CD4-positive, alpha-beta T cell treated with Interleukin-21 for 1 hour (primary cell): ENCODE data around the gene FABP6.
A peak's percentile ranks its signal among the peaks of the same experiment; 100 is the strongest.
"Not testable (repeated sequence)": the region's sequence is repeated elsewhere in the genome, so short reads cannot be mapped to it uniquely, and the experiment has no call there.

Experiments
- DNase-seq: peaks from one replicate; pipeline ENCODE4 v3.0.0-alpha.2; 2020

The FABP6 gene

DNA sequence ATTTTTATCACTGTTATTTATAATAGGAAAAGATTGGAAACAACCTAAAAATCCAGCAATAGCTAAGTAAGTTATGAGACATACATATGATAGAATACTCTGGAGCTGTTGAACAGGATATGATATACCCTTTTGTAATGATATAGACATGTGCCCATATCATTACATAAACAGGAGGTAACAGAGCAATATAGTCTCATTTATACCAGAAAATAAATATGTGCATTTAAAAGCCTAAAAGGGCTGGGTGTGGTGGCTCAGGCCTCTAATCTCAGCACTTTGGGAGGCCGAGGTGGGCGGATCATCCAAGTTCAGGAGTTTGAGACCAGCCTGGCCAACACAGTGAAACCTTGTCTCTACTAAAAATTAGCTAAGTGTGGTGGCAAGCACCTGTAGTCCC lies 2.3 kb upstream of the FABP6 start:
- no peak for DNase-seq

DNA sequence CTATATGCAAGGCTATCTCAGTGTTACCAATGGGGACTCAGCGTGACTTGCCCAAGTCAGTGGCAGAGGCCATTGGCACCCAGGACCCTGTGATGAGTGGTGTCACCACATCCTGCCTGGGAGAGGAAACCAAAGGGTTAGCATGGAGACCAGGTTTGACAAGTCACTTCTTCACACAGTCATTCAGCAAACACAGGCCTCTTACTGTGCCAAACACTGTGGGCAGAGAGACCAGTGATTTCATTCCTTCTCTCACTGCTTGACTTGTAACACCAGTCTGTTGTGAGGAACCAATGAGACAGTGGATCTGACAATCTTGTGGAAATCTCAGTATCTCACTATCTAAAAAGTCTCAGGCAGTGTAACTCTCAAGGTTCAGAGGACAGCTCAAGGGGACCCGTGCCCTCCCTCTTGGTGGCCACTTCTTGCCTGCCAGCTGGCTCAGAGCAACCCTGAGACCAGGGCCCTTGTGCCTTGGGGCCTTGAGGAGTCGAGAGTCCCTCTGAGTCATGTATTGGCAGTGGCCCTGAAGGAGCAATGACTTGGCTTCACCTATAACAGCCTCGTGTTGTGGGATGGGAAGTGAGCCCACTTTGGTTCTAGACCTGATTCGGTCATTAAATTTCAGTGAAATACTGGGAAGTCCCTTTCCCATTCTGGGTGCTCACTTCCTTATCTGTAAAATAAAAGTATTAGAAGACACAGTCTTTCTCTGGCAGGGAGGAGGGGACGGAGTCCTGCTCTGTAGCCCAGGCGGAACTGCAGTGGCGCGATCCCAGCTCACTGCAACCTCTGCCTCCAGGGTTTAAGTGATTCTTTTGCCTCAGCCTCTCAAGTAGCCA lies 1.6 kb downstream of the FABP6 start:
- peak; percentile 10 for DNase-seq

DNA sequence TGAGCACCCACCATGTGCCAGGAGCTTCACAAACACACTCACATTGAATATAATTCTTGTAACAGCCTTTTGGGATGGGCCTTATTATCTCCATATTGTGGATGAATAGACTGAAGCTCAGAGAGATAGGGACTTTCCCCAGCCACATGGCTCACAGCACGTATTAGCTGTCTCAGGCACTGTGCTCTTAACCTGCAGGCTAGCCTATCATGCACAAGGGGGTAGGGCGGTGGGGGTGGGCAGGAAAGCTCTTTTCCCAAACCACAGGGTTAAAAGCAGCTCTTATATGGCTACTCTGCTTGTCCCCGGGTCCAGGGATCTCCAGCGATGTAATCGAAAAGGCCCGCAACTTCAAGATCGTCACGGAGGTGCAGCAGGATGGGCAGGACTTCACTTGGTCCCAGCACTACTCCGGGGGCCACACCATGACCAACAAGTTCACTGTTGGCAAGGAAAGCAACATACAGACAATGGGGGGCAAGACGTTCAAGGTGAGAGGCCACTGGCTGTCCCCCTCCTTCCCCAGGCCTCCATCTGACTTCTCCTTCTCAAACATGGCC lies 2.6 kb downstream of the FABP6 start:
- DNase-seq, result no peak

DNA sequence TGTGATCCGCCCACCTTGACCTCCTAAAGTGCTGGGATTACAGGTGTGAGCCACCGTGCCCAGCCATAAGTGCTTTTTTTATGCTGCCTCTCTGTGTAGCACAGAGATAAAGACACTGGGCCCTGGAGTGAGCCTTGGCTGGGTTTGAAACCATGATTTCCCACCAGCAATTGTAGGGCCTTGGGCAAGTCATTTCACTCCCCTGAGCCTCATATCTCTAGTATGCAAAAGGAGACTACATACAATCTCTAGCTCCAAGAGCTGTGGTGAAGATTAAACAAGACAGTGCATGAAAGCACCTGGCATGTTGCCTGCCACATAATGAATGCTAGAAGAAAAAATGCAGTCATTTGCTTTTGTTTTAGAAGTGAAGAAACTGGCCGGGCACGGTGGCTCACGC lies 3.9 kb downstream of the FABP6 start:
- no peak for DNase-seq

DNA sequence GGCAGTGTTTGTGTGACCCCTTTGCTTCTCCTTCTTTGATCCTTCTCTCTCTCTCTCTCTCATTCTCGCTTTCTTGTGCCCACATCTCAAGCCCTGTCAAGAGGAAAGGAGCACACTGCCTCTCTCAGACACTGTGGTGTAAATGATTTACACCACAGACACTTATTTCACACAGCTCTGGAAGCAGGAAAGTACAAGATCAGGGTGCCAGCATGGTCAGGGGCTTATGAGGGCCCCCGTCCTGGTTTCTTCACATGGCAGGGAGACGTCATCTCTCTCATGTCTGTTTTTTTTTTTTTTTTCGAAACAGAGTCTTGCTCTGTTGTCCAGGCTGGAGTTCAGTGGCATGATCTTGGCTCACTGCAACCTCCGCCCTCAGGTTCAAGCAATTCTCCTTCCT lies 6.4 kb downstream of the FABP6 start:
- no peak for DNase-seq

DNA sequence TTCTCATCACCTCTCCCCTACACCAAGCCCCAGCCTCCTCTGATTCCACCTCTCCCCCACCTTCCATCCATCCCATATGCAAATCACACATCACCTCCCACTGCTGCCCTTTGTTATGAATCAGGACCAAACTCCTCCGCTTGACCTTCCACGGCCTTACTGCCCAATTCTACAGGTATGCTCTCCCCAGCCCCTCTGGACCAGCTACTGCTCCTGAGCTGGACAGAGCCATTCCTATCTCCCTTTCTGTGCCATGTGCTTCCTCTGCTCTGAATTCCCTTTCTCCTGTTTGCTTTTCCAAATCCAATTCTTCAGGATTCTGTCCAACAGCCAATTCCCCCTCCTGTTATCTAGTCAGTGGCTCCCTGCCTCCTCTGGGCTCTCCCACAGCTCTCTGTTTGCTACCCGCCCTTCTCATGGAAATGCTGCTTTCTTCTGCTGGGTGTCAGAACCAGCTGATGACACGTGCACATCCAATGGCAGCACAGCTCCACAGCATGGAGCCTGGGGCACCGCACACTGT lies 8.3 kb downstream of the FABP6 start:
- no peak for DNase-seq

DNA sequence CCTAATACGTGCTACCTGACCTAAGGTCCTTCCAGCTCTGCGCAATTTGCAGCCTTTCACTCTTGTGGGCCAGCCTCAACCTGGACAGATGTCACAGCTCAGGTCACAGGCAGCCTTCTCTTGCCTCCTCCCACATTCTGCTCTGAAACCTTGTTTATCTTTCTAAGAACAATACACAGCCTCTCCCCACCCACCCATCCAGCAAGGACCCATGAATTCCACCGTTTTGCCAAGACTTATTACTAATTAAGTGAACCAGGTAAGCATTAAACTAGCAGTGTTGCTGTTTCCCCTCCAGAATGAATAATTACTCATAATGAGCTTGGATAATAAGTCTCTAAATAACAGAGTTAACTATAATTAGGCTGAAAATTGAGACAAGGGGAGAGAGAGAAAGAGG lies 11.0 kb downstream of the FABP6 start:
- no peak for DNase-seq

DNA sequence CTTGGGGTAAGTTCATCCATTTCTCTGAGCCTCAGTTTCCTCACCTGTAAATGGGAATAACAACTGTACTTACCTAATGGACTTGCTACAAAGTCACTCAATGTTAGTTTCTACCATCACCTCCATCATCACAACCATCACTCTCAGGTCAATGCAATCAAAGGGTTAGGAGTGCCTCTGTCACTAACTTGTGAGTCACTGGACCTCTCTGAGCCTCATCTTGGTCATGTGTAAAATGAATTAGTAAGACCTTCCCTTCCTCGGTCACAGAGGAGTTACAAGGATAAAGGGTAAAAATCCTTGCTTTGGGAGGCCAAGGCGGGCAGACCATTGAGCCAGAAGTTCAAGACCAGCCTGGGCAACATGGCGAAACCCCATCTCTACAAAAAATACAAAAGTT lies 12.8 kb downstream of the FABP6 start:
- no peak for DNase-seq

DNA sequence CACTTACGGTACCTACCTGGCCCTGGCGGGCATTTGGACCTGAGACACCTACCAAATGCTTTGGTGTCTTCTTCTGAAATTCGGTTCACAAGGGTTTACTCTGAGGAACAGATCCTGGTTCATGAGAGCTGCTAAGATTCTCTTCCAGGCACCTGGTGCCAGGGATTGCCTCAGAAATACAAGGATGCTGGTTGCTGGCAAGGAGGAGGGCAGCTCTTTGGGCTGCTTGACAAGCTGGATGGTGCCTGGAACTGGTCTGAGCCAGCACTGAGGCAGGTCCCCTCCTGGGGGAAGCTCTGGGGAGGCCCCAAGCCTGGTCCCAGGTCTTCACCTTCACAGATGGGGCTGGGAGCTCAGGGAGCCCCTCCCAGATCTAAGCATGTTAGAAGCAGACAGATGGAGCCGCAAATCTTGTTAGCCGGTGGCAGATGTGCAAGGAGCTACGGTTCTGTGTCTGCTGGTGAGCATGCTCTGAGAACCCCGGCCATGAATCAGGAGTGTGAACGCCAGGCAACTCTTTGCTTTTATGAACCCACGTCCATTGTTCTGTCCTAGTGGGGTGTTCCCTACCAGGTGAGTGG lies 16.3 kb downstream of the FABP6 start:
- no peak for DNase-seq

DNA sequence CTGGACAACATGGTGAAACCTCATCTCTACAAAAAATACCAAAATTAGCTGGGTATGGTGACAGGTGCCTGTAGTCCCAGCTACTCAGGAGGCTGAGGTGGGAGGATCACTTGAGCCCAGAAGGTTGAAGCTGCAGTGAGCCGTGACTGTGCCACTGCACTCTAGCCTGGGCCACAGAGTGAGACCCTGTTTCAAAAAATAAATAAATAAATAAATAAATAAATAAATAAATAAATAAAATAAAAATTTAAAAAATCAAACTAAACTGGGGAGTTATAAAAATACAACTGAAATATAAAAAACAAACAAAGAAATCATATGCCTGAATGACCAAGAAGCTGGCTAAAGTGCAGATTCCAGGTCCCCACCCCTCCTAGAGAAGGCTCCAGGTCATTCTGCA lies 20.3 kb downstream of the FABP6 start:
- not testable (repeated sequence) for DNase-seq

DNA sequence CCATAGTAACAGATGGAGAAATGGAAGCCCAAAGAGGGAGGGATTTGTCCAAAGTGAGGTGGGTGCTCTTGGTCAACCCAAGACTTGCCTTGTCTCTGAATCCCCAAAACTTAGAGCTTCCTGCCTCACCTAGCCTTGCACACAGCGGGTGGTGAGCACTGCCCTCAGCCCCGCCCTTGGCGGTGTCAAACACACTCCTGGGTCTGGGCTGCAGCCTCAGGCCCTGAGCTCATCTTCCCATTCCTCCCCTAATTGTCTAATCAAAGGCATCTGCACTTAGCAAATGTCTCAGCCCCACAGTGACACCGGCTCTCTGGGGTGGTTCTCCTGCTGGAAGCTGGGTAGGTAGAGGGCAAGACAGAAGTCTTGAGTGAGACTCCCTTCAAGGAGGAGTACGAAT lies 20.9 kb downstream of the FABP6 start:
- DNase-seq, result no peak

DNA sequence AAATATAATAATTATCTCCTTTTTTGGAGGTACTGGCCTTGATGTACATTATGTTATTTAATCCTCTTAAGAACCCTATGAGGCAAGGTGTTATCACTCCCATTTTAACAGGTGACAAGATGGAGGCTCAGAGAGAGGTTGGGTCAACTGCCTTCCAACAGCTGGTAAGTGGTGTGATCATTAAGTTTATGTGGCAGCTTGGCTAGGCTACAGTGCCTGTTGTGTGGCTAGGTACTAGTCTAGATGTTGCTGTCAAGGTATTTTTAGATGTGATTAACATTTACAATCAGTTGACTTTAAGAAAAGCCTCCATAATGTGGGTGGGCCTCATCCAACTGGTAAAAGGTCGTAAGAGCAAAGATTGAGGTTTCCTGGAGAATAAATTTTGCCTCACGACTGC lies 21.5 kb downstream of the FABP6 start:
- no peak for DNase-seq

DNA sequence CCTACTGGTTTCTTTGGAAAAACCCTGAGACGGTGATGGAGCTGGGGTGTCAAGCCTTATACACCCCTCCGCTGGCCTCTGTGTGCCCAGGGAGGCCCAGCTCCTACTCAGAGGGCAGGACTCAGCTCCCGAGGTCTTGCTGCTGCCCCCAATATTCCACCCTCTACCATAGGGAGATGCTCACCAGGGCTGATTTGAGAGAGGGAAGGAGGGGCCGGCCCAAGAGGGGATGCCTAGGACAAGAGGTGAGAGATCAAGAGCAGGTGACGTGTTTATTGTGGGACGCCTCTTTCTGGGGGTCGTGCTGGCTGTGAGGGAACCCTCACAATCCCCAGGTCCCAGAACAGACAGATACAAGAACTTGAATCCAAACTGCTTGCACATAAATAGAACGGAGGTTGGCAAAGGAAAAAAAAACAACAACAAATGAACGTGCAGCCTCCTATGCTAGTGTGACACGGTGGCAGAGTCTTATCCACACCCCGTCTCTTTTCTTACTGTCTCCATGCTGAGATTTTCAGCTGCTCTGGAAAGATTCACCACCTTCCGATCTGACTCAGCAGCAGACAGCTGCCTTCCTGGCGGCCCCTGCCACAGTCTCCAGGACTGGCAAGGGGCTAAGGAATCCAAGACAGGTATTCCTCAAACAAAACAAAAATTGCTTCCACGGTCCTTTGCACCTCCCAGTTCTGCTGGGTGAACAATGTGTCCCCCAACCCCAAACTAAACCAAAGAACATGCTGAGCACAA lies 22.3 kb downstream of the FABP6 start:
- DNase-seq, result no peak

DNA sequence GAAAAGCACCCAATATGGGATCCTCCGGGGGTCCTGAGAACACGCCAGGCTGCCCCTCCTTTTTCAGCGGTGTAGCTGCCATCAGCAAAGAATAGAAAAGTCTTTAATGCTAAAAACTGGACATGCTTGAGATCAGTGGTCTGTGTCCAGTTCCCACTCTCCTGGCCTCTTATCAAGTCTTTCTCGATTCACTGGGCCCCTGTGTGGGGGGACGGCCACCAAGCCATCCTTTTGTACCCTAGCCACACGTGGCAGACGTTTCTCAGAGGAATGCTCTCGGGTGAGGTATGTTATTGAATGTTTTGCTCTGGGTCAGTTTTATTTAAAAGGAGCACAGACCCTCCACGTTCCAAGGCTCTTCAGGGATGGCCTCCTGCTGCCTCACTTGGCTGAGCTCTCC lies 23.6 kb downstream of the FABP6 start:
- DNase-seq, result no peak

DNA sequence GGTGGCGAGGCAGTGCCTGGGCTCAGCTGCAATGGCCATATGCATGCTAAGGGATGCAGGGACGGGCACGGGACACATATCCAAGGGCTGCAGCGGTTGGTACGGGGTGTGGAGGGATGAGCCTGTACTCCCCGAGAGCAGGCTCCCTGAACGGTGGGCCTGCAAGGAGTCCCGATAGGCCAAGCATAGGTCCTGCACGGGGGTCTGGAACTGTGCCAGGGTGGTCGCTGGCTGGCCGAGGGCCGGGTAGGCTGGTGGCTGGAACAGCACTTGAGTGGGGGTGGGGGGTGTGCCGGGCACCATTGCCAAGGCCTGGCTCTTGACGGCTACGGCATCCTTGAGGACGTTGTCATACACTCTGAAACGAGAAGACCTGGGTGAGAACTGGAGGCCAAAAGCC lies 24.1 kb downstream of the FABP6 start:
- no peak for DNase-seq

DNA sequence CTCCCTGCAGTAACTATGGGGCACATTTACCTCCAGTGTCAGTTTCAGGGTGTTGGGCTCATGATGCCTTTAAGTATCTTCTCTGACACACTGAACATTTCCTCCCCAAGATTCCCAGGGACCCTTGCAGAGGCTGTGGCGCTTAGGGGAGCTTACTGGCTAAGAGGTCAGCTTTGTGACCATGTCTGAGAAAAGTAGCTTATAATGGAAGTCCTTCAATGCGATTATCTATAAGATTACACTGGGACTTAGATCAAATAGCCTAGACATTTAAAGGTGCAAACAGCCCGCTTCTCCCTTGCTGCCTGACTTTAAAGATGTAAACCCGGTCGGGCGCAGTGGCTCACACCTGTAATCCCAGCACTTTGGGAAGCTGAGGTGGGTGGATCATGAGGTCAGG lies 25.4 kb downstream of the FABP6 start:
- no peak for DNase-seq

DNA sequence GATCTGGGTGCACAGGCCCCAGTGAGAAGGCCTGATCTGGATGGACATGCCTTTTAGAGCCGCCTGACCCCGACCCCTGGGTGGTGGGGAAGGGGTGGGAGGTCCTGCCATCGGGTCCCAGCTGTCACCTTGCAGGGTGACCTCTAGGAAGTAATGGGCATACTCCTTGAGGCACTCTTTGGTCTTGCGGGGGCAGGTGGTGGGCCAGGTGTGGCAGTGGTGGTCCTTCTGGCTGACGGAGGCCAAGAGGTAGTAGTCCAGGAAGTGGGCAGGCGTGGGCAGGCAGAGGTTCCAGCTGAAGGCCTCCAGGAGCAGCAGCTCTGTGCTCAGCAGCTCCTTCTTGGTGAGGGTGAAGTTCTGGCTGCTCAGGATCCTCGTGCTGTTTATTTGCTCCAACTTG lies 30.0 kb downstream of the FABP6 start:
- DNase-seq, result no peak

DNA sequence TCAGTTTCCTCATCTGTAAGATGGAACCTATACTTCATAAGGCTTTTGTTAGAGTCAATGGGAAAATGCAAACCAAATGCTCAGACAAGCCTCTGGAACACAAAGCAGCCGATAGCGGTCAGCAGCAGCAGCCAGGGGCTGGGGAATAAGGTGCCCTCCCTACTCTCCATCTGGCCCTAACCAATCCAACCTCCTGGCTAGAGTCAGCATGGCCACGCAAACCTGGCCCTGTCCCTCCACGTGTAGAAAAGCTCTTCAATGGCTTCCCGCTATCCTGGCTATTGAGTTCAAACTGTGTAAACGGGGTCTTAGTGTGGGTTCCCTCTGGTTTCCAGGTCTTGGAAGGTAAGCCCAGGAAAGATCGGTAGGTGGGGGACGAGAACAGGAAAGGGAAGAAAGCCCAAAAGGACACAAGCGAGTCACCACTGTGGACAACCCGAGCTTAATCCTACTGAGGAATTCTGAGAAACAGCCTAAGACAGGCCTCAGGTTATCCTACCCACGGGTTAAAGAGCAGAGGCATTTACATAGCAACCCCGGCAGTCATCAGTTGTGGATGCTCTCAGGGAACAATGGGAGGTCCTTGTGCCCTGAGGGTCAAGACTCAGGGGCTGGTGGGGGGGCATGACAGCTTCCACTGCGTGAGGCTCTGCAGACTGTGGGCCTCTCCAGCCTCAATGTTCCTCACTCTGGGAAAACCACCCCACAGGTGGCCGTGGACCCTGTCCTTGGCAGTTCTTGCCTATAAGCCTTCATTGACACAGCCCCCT lies 30.9 kb downstream of the FABP6 start:
- DNase-seq, result no peak

DNA sequence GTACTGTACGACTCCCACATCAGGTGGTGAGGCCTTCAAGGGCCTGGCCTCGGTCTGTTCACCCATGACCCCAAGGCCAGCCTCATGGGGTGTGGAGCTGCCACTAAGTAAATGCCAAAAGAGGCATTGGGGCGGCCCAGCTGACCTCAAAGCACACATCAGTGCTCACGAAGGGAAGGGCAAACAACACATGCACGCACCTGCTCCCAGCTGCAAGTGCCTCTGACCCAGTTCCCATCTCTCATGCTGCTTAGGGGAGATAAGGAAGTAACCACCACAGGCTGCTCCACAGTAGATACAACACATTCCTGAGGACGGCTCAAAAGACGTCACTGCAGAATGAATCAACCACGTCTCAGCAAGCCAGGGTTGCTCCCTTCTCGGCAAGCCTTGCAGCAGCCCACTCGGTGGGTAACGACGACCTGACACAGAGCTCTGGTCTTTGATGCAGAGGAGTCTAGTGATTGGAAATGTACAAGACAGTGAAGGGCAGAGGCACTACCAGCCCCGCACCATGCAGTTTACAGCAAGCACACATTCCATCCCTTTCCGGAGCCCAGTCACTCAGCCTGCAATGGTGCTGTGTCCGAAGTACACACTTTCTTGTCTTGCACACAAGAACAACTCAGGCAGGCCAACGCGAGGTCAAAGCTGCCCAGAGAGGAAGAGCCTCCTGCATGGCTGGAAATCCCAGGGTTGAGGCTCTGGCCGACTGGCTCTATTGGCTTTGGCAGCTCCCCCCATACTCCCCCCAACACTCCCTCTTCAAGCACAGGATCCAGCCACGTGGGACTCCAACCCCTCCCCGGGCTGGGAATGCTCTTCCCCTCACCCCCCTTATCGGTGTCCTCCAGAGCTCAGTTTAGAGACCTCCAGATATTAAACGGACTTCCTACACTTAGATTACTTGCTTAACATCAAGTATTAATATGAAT lies 31.8 kb downstream of the FABP6 start:
- DNase-seq, result no peak

DNA sequence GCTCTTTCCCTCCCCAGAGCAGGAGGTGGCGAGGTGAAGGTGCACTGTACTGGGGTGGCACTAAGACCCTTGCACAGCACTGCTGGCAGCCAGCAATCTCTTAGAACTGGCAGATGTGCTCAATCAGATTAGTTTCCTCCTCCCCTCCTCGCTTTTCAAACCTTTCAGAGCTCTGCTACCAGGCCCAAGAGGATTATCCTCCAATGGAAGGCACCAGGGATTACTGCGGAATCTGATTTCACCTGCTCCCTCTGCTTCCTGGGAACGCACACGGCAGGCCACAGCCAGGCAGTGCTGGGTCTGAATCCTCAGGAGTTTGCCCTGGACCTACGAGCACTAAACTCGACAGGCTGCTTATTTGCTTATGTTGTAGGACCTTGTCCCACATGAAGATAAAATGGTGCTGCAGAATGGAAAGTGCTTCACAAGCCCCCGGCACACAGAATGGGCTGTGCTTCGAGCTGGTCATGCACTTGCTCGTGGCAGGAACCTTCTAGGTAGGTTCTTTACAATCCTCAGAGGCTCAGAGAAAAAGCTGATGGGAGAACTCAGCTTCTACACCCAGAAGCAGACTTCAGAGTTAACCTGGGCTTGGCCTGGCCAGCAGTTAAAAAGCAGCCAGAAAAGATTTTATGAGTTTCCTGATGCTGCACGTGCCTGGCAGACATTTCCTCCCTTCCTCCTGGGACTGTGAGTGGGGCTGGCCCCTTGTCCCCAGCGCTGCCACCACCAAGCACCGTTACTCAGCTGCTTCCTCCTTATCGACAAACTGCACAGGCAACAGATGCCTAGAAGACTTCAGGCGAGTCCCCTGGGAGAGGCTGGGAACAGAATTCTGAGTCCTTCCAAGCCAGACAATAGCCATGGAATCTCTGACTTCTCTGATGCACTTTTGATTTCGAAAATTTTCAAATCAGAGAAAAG lies 33.1 kb downstream of the FABP6 start:
- DNase-seq, result no peak
